ENCODE data around the gene CCDC198.

DNA sequence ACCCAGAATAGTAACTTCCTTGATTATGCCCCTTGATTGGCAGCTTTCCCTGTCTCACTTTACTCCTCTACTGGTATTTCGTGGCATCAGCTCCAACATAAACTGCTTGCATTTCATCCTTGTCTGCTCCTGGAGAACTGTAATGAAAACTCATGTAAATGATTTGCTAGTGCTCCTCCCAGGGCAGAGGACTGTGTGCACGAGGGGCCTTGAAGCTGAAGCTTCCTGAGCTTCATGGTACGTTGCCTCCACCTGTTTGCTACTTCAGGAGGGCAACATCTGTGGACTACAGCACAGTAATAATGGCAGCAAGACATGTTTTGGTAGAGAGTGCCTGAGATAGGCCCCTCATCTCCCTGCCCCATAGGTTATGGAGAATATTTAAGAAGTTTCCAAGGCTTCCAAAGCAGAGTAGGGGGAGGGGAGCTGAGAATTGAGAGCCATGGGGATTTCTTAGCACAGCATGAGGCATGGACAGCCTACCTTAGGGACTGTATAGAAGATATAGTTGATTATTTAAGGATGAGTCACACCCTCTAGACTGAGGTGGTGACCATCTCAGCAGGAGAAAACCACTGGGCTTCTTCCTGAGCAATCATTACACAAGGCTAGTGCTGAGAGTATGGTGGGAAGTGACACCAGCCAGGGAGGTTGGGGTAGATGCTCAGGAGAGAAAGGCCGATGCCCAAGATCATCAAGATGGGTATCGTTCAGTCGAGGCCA lies 29.5 kb downstream of the CCDC198 start:
- TF ChIP-seq, protein P1, sequence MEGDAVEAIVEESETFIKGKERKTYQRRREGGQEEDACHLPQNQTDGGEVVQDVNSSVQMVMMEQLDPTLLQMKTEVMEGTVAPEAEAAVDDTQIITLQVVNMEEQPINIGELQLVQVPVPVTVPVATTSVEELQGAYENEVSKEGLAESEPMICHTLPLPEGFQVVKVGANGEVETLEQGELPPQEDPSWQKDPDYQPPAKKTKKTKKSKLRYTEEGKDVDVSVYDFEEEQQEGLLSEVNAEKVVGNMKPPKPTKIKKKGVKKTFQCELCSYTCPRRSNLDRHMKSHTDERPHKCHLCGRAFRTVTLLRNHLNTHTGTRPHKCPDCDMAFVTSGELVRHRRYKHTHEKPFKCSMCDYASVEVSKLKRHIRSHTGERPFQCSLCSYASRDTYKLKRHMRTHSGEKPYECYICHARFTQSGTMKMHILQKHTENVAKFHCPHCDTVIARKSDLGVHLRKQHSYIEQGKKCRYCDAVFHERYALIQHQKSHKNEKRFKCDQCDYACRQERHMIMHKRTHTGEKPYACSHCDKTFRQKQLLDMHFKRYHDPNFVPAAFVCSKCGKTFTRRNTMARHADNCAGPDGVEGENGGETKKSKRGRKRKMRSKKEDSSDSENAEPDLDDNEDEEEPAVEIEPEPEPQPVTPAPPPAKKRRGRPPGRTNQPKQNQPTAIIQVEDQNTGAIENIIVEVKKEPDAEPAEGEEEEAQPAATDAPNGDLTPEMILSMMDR (optimal IDR thresholded peaks at IDR 0.05 in 1 of 3, IDR thresholded peaks at IDR 0.05 in 1 of 3, conservative IDR thresholded peaks at IDR 0.05 in 1 of 3; ENCODE audit: extremely low read depth in 1 of 3, insufficient read depth in 2 of 3, low read length in 3 of 3), result no peak
- TF ChIP-seq EZH2 (IDR thresholded peaks at IDR 0.05; ENCODE audit: low read length), result no peak
